Duodenal mucosa (tissue), 2 donors: Measurements from ENCODE around the gene RAB40B.
A peak's percentile ranks its signal among the peaks of the same experiment; 100 is the strongest.

Experiments
- H3K27ac ChIP-seq: one replicate; pipeline ENCODE4 v1.7.0; 2013; ENCODE audit warnings: low read depth, low read length
- H3K27me3 ChIP-seq, 2 donors: one replicate each; pipeline ENCODE4 v1.7.0; 2013; ENCODE audit warnings: low read length in 2 of 2, control low read depth in 1 of 2; ENCODE audit not compliant: insufficient read depth in 2 of 2, control insufficient read depth in 1 of 2
- H3K36me3 ChIP-seq, 2 donors: one replicate each; pipeline ENCODE4 v1.7.0; 2013; ENCODE audit warnings: low read length in 2 of 2, control low read depth in 1 of 2; ENCODE audit not compliant: insufficient read depth in 2 of 2, control insufficient read depth in 1 of 2
- H3K4me1 ChIP-seq, 2 donors: one replicate each; pipeline ENCODE4 v1.7.0; 2013; ENCODE audit warnings: low read length in 2 of 2, control low read depth in 1 of 2; ENCODE audit not compliant: insufficient read depth in 2 of 2, control insufficient read depth in 1 of 2
- H3K4me3 ChIP-seq, 2 donors: one replicate each; pipeline ENCODE4 v1.7.0; 2013; ENCODE audit warnings: low read length in 2 of 2, low read depth in 1 of 2
- H3K9ac ChIP-seq, 2 donors: one replicate each; pipeline ENCODE4 v1.7.0; 2013; ENCODE audit warnings: low read length in 2 of 2, low read depth in 1 of 2
- H3K9me3 ChIP-seq, 2 donors: one replicate each; pipeline ENCODE4 v1.7.0; 2013; ENCODE audit warnings: low read length in 2 of 2, control low read depth in 1 of 2; ENCODE audit not compliant: control insufficient read depth in 1 of 2

The RAB40B gene

GRCh38 chr17:82703036-82703745, 4.7 kb upstream of the RAB40B start:
- Histone ChIP-seq H3K4me3 (peak overlapping the region; percentile 16 to 44), H3K36me3 (no peaks in the 10 kb centered on the region), H3K9ac (peak overlapping the region; percentile 25 to 57), H3K4me1 (peaks cover 32 to 40% of the 10 kb centered on the region in 2 donors), H3K27ac (peak overlapping the region; percentile 25), H3K9me3 (no peaks in the 10 kb centered on the region), H3K27me3 (no peaks in the 10 kb centered on the region)

GRCh38 chr17:82702231-82702927, 3.9 kb upstream of the RAB40B start:
- Histone ChIP-seq H3K27ac (peak overlapping the region; percentile 50), H3K4me3 (peak overlapping the region; percentile 16 to 44), H3K36me3 (no peaks in the 10 kb centered on the region), H3K9me3 (no peaks in the 10 kb centered on the region), H3K27me3 (no peaks in the 10 kb centered on the region), H3K9ac (peak overlapping the region; percentile 25 to 57), H3K4me1 (peaks cover 29 to 43% of the 10 kb centered on the region in 2 donors)

- H3K4me1 ChIP-seq, result peaks cover 29 to 41% of the 10 kb centered on the region in 2 donors
- no peaks in the 10 kb centered on the region for H3K27me3 ChIP-seq
- H3K36me3 ChIP-seq, result no peaks in the 10 kb centered on the region
- no peak overlapping the region for H3K9ac ChIP-seq
- H3K9me3 ChIP-seq, result no peaks in the 10 kb centered on the region
- no peak overlapping the region for H3K27ac ChIP-seq
- H3K4me3 ChIP-seq, result peak overlapping the region; percentile 76 to 84
Observed at GRCh38 chr17:82699551-82699950, 1.1 kb upstream of the RAB40B start.

- peak overlapping the region; percentile 10 for H3K27ac ChIP-seq
- H3K4me1 ChIP-seq, result peaks cover 27 to 37% of the 10 kb centered on the region in 2 donors
- H3K9ac ChIP-seq, result peak overlapping the region in 1 of 2 donors; percentile 55
- H3K27me3 ChIP-seq, result no peaks in the 10 kb centered on the region
- H3K9me3 ChIP-seq, result no peaks in the 10 kb centered on the region
- peak overlapping the region; percentile 76 to 84 for H3K4me3 ChIP-seq
- no peaks in the 10 kb centered on the region for H3K36me3 ChIP-seq
Observed at GRCh38 chr17:82698974-82699442, 510 bp upstream of the RAB40B start.

GRCh38 chr17:82697808-82698064, 762 bp downstream of the RAB40B start:
- peak overlapping the region; percentile 33 to 79 for H3K9ac ChIP-seq
- H3K9me3 ChIP-seq, result no peaks in the 10 kb centered on the region
- H3K27me3 ChIP-seq, result no peaks in the 10 kb centered on the region
- no peak overlapping the region for H3K27ac ChIP-seq
- H3K4me3 ChIP-seq, result peak overlapping the region; percentile 58 to 64
- H3K4me1 ChIP-seq, result peaks cover 20 to 27% of the 10 kb centered on the region in 2 donors
- no peaks in the 10 kb centered on the region for H3K36me3 ChIP-seq

GRCh38 chr17:82696916-82697807, 1.3 kb downstream of the RAB40B start:
- no peak overlapping the region for H3K27ac ChIP-seq
- peak overlapping the region; percentile 33 to 79 for H3K9ac ChIP-seq
- H3K27me3 ChIP-seq, result no peaks in the 10 kb centered on the region

GRCh38 chr17:82696259-82696658, 2.2 kb downstream of the RAB40B start:
- Histone ChIP-seq H3K27ac (no peak overlapping the region), H3K4me3 (no peak overlapping the region)

More at GRCh38 chr17:82696916-82697807, 1.3 kb downstream of the RAB40B start:
- Histone ChIP-seq H3K4me3 (peak overlapping the region; percentile 58 to 64), H3K4me1 (peaks cover 15 to 21% of the 10 kb centered on the region in 2 donors), H3K36me3 (no peaks in the 10 kb centered on the region), H3K9me3 (no peaks in the 10 kb centered on the region)

GRCh38 chr17:82694647-82695046, 3.9 kb downstream of the RAB40B start:
- H3K27me3 ChIP-seq, result no peaks in the 10 kb centered on the region
- no peak overlapping the region for H3K27ac ChIP-seq
- no peak overlapping the region for H3K4me3 ChIP-seq
- H3K9ac ChIP-seq, result no peak overlapping the region
- no peaks in the 10 kb centered on the region for H3K9me3 ChIP-seq
- H3K36me3 ChIP-seq, result peaks cover 0 to 9% of the 10 kb centered on the region in 2 donors
- peaks cover 10 to 18% of the 10 kb centered on the region in 2 donors for H3K4me1 ChIP-seq

More at GRCh38 chr17:82696259-82696658, 2.2 kb downstream of the RAB40B start:
- Histone ChIP-seq H3K36me3 (no peaks in the 10 kb centered on the region), H3K27me3 (no peaks in the 10 kb centered on the region), H3K9me3 (no peaks in the 10 kb centered on the region), H3K9ac (no peak overlapping the region), H3K4me1 (peaks cover 10 to 18% of the 10 kb centered on the region in 2 donors)

- peaks cover 6 to 10% of the 10 kb centered on the region in 2 donors for H3K4me1 ChIP-seq
- no peak overlapping the region for H3K27ac ChIP-seq
- no peak overlapping the region for H3K9ac ChIP-seq
- peaks cover 0 to 9% of the 10 kb centered on the region in 2 donors for H3K36me3 ChIP-seq
- no peaks in the 10 kb centered on the region for H3K27me3 ChIP-seq
- H3K4me3 ChIP-seq, result no peak overlapping the region
- H3K9me3 ChIP-seq, result no peaks in the 10 kb centered on the region
Observed at GRCh38 chr17:82693168-82693867, 5.2 kb downstream of the RAB40B start.
